C4-2B (cell line): ENCODE results near the gene SFXN5.

Experiments
- ZFX ChIP-seq: fragments of 450-650 bp; IDR thresholded peaks from 2 replicates; pipeline ENCODE4 v1.6.1; 2017
- TF ChIP-seq, protein P1 (sequence below): fragments of 450-650 bp; conservative IDR thresholded peaks from 2 replicates; pipeline ENCODE4 v1.5.1; 2017; ENCODE audit warnings: mild to moderate bottlenecking

DNA sequence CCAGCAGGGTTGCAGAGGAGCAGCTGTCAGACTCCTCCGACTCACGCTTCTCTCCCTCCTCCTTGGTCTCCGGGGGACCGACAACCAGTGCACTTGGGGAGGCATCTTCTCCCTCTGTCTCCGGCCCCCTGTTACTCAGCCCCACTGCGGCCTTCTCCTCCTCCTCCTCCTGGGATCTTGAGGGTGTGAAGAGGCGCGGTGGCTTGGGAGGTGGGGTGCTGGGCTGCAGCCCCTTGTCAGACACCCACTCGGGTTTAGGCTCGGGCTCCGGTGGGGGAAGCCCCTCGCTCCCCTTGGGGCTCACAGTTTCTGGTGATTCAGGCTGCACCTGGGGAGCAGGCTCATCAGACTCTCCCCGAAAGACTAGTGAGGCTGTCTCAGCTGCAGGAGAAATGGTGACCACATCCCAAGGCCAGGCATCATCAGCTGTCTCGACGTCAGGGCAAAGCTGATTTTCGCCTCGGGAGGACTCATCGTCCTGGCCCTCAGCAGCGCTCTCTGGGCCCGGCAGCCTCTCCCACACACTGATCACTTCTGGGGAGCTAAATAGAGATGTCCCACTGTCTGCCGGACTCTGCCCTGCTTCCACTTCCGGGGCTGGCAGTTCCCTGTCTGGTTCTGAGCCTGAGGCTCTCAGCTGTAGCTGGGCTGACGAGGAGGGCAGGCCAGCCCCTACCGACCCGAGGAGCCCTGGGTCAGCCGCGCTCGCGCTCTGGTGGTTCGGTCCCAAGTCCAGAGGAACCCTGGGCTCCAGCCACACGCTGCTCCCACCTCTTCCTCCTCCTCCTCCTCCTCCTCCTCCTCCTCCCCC lies 9.0 kb upstream of the SFXN5 start:
- TF ChIP-seq, protein P1, sequence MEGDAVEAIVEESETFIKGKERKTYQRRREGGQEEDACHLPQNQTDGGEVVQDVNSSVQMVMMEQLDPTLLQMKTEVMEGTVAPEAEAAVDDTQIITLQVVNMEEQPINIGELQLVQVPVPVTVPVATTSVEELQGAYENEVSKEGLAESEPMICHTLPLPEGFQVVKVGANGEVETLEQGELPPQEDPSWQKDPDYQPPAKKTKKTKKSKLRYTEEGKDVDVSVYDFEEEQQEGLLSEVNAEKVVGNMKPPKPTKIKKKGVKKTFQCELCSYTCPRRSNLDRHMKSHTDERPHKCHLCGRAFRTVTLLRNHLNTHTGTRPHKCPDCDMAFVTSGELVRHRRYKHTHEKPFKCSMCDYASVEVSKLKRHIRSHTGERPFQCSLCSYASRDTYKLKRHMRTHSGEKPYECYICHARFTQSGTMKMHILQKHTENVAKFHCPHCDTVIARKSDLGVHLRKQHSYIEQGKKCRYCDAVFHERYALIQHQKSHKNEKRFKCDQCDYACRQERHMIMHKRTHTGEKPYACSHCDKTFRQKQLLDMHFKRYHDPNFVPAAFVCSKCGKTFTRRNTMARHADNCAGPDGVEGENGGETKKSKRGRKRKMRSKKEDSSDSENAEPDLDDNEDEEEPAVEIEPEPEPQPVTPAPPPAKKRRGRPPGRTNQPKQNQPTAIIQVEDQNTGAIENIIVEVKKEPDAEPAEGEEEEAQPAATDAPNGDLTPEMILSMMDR: no peak
- TF ChIP-seq ZFX: no peak
